HG03439 (cell line): Measurements from ENCODE around the gene TMEM181.
"Not testable (repeated sequence)": the region's sequence is repeated elsewhere in the genome, so short reads cannot be mapped to it uniquely, and the experiment has no call there.

Source experiments
- ATAC-seq: cut with Tn5 transposase; IDR thresholded peaks from one replicate; pipeline ENCODE4 v1.9.1; 2021; ENCODE audit warnings: mild to moderate bottlenecking, moderate library complexity; ENCODE audit not compliant: unreplicated experiment

Gene TMEM181

DNA sequence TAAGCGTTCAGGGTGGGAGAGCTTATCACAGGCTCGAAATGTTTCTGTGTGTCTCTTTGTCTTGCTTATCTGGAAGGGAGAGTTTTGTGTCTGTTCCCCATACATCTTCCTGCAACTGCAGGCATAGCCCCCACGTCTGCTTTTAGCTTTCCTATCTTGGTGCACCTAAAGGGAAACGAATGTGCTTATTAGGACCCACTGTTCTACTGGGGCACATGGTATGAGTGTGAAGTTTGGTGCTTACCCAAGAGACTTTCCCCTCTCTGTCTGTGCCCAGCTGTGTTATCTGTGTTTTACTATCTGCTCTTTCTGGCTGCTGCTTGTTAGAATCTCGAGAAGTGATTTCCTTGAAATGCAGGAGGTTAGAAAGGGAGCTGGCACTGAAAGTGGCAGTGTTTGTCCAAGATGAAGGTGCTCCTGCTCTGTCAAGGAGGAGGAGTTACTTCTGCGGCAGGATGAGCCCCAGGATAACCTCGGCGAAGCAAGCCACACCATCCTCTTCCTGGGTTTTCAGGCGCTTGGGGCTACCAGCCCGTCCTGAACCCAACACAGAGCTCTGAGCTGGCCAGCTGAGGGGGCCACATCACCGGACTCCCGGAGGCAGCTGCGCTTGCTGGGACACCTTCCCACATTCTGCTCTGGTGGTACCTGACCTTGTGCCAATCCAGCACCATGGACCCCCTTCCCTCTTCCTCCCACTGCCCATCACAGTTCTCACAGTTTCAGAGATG is 61.2 kb downstream of the TMEM181 start:
- ATAC-seq: no peak

GRCh38 chr6:158621694-158622544 is 62.0 kb downstream of the TMEM181 start:
- no peak for ATAC-seq

DNA sequence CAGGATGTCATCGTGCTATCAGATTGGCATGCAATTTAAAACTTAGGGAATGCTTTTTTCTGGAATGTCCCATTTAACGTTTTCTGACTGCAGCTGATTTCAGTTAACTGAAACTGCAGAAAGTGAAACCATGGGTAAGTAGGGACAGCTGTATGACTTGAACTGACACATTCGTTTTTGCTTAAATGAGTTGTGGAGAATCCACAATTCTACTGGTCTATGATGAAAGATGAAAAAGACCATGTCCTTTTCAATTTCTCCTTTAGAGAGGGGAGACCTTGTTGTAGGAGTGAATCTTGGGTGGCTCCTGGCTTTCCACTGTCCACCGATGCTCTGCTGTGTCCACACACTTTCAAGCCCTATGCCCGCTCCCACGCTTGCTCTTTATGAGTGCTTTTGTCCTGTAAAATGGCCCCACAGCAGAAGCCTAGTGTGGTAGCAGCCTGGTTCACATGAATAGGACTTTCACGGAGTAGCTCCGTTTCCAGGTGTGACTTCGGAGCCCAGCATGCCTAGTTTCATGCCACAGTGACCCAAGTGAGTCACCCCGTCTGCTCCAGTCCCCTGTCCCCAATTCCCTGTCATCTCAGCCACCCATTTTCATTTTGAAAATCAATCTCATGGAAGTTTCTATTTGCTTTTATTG is 62.8 kb downstream of the TMEM181 start:
- no peak for ATAC-seq

DNA sequence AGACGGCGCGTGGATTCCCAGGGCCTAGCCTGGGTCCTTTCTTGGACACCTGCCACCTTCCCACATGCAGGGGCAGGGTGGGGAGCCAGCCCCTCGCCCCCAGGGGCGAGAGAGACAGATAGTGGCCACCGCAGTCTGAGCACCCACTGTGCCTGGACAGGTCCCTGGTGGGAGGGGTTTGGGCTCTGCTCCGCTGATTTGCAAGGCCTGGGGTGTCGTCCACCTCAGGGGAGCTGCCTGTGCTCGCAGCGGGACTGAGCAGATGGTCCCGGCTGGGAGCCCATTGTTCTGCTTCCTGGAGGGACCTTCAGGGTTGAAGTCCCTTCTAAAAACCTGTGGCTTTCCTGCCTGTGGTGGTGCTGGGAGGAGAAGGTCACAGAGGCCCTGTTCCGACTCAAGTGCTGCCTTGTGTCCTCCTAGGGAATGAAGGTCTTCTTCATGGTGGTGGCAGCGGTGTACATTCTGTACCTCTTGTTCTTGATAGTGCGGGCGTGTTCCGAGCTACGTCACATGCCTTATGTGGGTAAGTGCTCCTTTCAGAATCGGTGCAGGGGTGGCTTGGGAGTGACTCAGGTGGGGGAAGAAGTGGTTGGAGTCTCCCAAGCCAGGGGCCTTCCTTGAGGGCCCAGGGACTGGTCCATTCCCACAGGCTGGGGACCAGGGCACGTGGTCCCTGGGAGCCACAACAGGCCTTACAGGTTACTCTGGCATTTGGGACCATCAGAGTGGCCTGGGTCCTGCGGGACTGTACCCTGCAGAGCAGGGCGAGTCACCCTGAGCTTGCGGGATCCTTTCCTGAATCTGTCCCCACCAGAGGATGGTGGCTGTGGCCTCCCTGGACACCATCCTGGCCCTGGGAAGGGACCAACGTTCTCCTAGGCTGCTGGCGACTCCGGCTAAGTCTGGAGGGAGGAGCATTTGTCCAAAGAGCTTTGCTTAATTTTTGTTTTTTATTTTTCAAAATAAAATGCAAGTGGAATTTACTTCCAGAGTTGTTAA is 65.1 kb downstream of the TMEM181 start:
- ATAC-seq: no peak

DNA sequence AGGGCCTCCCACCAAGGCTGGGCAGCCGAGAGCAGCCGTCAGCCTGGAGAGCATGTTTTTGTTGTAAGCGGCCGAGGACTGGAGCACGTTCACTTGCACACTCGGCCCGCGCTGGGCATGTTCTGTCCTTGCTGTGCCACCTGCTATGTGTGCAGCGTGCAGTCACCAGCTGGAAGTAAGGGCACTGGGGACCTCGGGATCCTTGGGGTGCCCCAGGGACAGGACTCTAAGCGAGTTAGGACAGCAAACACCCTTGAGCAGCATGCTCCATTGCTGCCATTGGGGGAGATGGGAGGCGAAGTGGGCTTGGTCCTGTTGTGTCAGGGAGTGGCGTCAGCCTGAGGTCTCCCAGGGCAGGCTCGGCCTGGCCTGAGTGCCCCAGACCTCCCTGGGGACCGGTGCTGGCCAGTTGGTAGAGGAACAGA is 66.0 kb downstream of the TMEM181 start:
- no peak for ATAC-seq

GRCh38 chr6:158626360-158627167 is 66.7 kb downstream of the TMEM181 start:
- ATAC-seq: no peak

DNA sequence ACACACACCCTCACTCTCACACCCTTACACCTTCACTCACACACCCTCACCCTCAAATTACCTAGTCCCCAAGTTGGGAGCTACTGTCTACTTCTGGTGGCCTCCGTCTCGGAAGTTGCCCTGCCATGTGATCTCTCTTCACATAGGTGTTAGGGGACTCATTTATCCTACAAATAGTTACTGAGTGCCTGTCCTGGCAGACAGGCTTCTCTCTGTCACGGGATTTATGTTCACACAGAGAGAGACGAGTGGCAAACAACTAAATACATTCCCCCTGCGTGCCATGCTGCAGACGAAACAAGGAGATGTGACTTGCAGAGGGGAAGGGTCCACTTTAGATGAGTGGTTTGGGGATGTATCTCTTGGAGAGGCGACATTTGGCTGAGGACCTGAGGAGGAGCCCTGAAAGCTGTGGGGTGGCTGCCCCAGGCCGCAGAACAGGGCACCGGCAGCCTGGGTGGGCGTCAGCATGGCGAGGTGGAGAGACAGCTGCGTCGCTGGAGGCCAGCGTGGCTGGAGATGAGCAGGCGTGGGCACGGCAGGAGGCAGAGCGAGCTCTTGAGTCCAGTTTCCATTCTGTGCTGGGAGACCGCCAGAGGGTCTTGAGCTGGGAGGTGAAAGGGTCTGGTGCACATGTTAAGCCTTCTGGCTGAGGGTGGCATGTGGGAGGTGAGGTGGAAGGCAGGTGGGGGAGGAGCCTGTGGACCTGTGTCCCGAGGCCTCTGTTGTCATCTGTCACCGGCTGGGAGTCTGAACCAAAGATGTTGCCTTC is 67.5 kb downstream of the TMEM181 start:
- ATAC-seq: no peak

- no peak for ATAC-seq
These were observed 68.0 kb downstream of the TMEM181 start for GRCh38 chr6:158627940-158628211.

DNA sequence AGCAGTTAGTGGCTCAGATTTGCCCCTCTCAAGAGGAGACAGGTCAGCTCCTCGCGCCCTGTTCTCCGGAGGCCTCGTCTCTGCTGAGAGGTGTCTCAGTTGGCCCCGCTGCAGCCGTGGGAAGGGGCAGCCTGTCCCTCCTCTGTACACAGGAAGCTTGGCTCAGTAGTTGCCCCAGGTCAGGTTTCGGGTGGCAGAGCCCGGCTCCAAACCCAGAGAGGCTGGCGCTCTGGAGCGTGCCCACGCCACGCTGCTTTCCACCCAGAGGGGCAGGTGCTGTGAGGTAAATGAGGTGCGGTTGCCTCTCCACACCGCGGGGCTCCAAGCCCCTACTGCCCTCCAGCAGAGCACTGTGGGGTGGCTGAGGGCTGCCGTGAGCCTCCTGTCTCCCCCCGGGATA is 68.7 kb downstream of the TMEM181 start:
- no peak for ATAC-seq

DNA sequence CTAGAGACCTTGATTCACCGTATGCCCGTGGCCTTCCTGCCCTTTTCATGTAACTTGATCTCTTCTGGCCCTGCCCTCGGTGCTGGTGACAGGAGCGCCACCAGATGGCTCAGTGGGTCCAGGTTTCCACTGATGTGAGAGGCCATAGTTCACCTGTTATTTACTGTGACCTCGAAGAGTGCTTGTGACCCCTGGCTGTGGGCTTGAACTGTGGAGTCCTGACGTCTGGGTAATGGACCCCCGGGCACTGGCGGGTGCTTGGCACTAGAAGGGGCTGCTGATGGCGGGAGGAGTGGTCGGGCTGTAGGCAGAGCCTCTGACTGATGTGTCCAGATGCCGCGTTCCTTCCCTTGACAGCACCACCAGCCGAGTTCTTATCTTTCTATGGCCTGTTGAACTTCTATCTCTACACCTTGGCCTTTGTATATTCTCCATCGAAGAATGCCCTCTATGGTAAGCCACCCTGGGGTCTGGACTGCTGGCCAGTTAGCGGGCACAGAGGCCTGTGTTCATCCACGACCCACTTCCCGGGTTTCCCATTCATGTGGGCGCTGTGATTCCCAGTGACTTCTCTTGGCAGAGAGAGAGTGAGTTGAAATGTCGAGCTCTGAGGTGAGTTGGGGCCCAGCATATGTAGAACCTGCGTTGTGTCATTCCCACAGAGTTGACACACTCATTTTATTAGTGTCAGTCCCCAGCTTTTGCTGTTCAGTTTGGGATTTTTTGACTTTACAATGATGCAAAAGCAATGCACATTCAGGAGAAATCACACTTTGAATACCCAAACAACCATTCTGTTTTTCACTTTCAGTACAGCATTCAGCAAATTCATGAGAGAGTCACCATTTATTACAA is 69.7 kb downstream of the TMEM181 start:
- ATAC-seq: no peak

- no peak for ATAC-seq
These were observed 71.2 kb downstream of the TMEM181 start for GRCh38 chr6:158630938-158631616.

DNA sequence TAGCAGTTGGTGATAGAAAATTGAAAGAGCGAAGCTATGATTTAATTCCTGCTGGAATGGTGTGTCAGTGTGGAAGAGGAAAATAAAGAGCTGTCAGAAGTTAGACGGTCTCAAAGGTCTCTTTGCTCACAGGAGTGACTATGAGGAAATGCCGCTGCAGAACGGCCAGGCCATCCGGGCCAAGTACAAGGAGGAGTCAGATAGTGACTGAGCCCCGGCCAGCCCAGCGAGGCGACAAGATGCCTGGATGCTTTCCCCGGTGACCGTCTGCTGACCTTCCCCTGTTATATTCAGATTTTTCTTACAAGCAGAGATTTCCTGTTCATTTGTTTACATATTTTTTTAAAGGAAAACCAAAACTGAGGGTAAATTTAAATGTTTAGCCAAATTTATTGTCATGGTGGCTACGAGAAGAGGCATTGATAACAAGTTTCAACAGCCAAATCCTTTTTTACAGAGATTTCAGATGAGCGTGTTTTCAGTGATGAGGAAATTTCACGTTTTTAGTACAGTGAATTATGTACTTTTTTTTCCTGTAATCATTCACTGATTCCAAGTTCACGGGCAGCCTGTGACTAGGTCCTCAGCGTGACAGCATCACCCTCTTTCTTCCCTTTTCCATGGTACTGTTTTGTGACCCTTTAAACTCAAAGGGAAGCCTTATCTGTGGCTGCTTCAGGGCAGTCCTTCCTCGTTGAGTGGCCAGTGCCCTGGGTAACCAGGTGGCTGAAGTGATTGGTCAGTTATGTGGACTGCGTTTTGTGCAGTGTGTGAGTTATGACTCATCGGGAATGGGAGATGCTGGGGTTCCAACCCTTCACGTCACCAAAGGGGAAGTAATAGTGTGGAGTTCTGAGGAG is 72.0 kb downstream of the TMEM181 start:
- ATAC-seq: no peak

- ATAC-seq: not testable (repeated sequence)
These were observed 72.7 kb downstream of the TMEM181 start for GRCh38 chr6:158632538-158633119.

DNA sequence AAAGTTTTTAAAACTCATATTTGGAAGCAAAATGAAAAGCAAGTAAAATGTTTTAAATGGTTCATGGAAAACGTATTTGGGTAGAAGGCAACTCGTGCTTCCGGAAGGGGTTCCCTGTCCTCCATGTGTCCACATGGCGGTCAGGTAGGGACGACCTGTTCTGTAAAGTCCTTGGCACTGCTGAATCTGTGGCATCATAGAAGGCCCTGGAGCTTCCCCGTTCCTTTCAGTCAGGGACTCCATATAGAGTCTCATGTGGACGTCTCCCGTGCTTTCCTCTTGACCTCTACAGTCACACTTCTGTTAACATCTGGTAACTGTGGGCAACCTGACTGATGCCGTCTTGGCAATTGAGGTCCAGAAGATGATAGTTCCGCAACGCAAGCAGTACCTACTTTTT is 73.2 kb downstream of the TMEM181 start:
- ATAC-seq: no peak

DNA sequence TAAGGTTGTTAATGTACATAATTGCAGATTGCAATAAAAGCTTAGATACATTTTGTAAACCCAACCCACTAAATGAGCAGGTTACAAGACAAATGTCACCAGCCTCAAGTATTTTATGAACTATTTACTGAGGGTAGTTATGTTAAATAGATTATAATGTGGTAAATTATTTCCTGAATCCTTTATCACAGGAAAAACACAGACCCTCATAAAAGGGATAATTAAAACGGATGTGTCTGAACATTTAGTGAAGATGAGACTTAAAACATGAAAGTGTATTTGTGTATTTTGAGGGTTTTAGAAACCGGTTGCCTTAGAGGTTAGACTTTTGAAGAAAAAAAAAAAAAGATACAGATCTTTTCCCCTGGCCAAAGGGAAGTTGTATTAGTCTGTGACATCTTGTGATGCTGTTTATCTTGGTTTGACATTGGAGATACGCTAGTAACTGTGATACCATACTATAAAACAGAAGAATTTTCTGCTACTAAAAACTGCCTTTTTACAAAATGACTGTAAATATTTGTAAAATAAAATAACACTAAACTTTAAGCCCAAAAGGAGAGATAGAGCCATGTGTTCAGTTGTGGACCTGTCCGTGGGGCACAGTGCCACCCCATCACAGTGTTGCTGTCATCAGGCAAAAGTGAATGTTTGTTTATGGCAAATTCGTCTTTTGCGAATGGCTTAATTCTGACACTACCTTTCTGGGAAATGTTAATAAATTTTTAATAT is 75.0 kb downstream of the TMEM181 start:
- no peak for ATAC-seq
